ENCODE measurements around the gene GPR171. TPM values are rescaled to one million over a fixed set of nuclear protein-coding genes. Genes with fewer than 3 reads are reported as not detected.
"Not testable (repeated sequence)": the region's sequence is repeated elsewhere in the genome, so short reads cannot be mapped to it uniquely, and the experiment has no call there.

The GPR171 gene
- total and polyA plus RNA-seq, 5 experiments from 2014 or later = 35.5 to 123 (median 69.3) TPM

GRCh38 chr3:151196434-151196833 is 6.6 kb downstream of the GPR171 start:
- POLR2A ChIA-PET = interaction anchor here (0.7 to 1.7 kb wide), 2 partner anchors 10 to 14 kb away, joined by 4 read pairs; no protein-coding TSS in a partner anchor
- Mint-ChIP-seq H3K9me3 (no peaks in the 10 kb centered on the region), H3K27ac (peak overlapping the region in 4 of 10 donors; percentile 52 to 76 (median 68)), H3K27me3 (no peaks in the 10 kb centered on the region), H3K4me1 (peaks cover 10 to 31% (median 25%) of the 10 kb centered on the region in 4 donors), H3K36me3 (peaks cover 0 to 20% (median 4%) of the 10 kb centered on the region in 3 donors), H3K4me3 (no peak overlapping the region)
- ATAC-seq (no peak), DNase-seq (no peak)

- peak overlapping the region in 5 of 10 donors; percentile 15 to 69 (median 52) for H3K27ac Mint-ChIP-seq
- no peak for DNase-seq
- peaks cover 6 to 26% (median 20%) of the 10 kb centered on the region in 4 donors for H3K4me1 Mint-ChIP-seq
- H3K9me3 Mint-ChIP-seq = no peaks in the 10 kb centered on the region
- no peaks in the 10 kb centered on the region for H3K27me3 Mint-ChIP-seq
- no peak overlapping the region for H3K4me3 Mint-ChIP-seq
- peaks cover 0 to 20% (median 4%) of the 10 kb centered on the region in 3 donors for H3K36me3 Mint-ChIP-seq
- POLR2A ChIA-PET = interaction anchor here (0.7 kb wide), 1 partner anchor 10 kb away, joined by 4 read pairs; no protein-coding TSS in a partner anchor
- ATAC-seq = no peak
Measured at GRCh38 chr3:151195826-151196225, 7.2 kb downstream of the GPR171 start.

GRCh38 chr3:151192545-151192944 is 10.5 kb downstream of the GPR171 start:
- H3K36me3 Mint-ChIP-seq = peaks cover 0 to 5% (median 0%) of the 10 kb centered on the region in 3 donors
- no peak for DNase-seq
- ATAC-seq = no peak
- POLR2A ChIA-PET = no interaction called here
- H3K4me1 Mint-ChIP-seq = peaks cover 5 to 14% (median 10%) of the 10 kb centered on the region in 4 donors
- no peaks in the 10 kb centered on the region for H3K27me3 Mint-ChIP-seq
- H3K27ac Mint-ChIP-seq = no peak overlapping the region
- H3K9me3 Mint-ChIP-seq = no peaks in the 10 kb centered on the region
- no peak overlapping the region for H3K4me3 Mint-ChIP-seq

GRCh38 chr3:151191095-151191494 is 11.9 kb downstream of the GPR171 start:
- no peak for ATAC-seq
- H3K36me3 Mint-ChIP-seq = no peaks in the 10 kb centered on the region
- no peaks in the 10 kb centered on the region for H3K9me3 Mint-ChIP-seq
- DNase-seq = no peak
- no peak overlapping the region for H3K27ac Mint-ChIP-seq
- POLR2A ChIA-PET = interaction anchor here (0.6 to 1.2 kb wide), 2 partner anchors 12 to 21 kb away, joined by 5 read pairs; partner anchors contain the start of gene GPR171
- no peaks in the 10 kb centered on the region for H3K27me3 Mint-ChIP-seq
- H3K4me1 Mint-ChIP-seq = peaks cover 6 to 22% (median 16%) of the 10 kb centered on the region in 4 donors
- H3K4me3 Mint-ChIP-seq = no peak overlapping the region

- peaks cover 0 to 1% (median 0%) of the 10 kb centered on the region in 5 donors for H3K27me3 Mint-ChIP-seq
- H3K36me3 Mint-ChIP-seq = no peaks in the 10 kb centered on the region
- H3K27ac Mint-ChIP-seq = peak overlapping the region; percentile 41 to 92 (median 77)
- ATAC-seq = peak; percentile 62 to 83
- peak overlapping the region; percentile 41 to 81 (median 77) for H3K4me3 Mint-ChIP-seq
- peak in 2 of 10 donors; percentile 41 to 56 for DNase-seq
- peaks cover 20 to 40% (median 29%) of the 10 kb centered on the region in 4 donors for H3K4me1 Mint-ChIP-seq
- no peaks in the 10 kb centered on the region for H3K9me3 Mint-ChIP-seq
- POLR2A ChIA-PET = interaction anchor here (0.9 to 2.0 kb wide), 4 partner anchors 10 to 24 kb away, joined by 3 to 11 read pairs (median 4); no protein-coding TSS in a partner anchor
Measured at GRCh38 chr3:151183265-151183671, 19.7 kb downstream of the GPR171 start.

GRCh38 chr3:151182349-151183079 is 20.5 kb downstream of the GPR171 start:
- peaks cover 20 to 45% (median 31%) of the 10 kb centered on the region in 4 donors for H3K4me1 Mint-ChIP-seq
- DNase-seq (no peak), ATAC-seq (no peak)
- peaks cover 0 to 1% (median 0%) of the 10 kb centered on the region in 5 donors for H3K27me3 Mint-ChIP-seq
- H3K9me3 Mint-ChIP-seq = no peaks in the 10 kb centered on the region
- H3K27ac Mint-ChIP-seq = peak overlapping the region in 8 of 10 donors; percentile 10 to 92 (median 73)
- POLR2A ChIA-PET = interaction anchor here (0.9 to 2.0 kb wide), 4 partner anchors 11 to 24 kb away, joined by 3 to 11 read pairs (median 4); no protein-coding TSS in a partner anchor
- peak overlapping the region in 5 of 10 donors; percentile 1 to 77 (median 10) for H3K4me3 Mint-ChIP-seq
- no peaks in the 10 kb centered on the region for H3K36me3 Mint-ChIP-seq

- no peak overlapping the region for H3K4me3 Mint-ChIP-seq
- no peaks in the 10 kb centered on the region for H3K36me3 Mint-ChIP-seq
- peaks cover 11 to 23% (median 20%) of the 10 kb centered on the region in 4 donors for H3K4me1 Mint-ChIP-seq
- POLR2A ChIA-PET = interaction anchor here (0.6 kb wide), 1 partner anchor 1406 kb away, joined by 3 read pairs; no protein-coding TSS in a partner anchor
- H3K27ac Mint-ChIP-seq = no peak overlapping the region
- DNase-seq (no peak), ATAC-seq (no peak)
- peaks cover 0 to 1% (median 0%) of the 10 kb centered on the region in 5 donors for H3K27me3 Mint-ChIP-seq
- no peaks in the 10 kb centered on the region for H3K9me3 Mint-ChIP-seq
Measured at GRCh38 chr3:151178208-151178845, 24.7 kb downstream of the GPR171 start.

GRCh38 chr3:151175952-151176351 is 27.1 kb downstream of the GPR171 start:
- H3K4me1 Mint-ChIP-seq = peaks cover 12 to 28% (median 25%) of the 10 kb centered on the region in 4 donors
- H3K27ac Mint-ChIP-seq = peak overlapping the region in 1 of 10 donors; percentile 31
- H3K4me3 Mint-ChIP-seq = no peak overlapping the region
- DNase-seq (no peak), ATAC-seq (no peak)
- peaks cover 0 to 1% (median 0%) of the 10 kb centered on the region in 5 donors for H3K27me3 Mint-ChIP-seq
- H3K36me3 Mint-ChIP-seq = no peaks in the 10 kb centered on the region
- POLR2A ChIA-PET = no interaction called here
- no peaks in the 10 kb centered on the region for H3K9me3 Mint-ChIP-seq

GRCh38 chr3:151174351-151174750 is 28.7 kb downstream of the GPR171 start:
- no peaks in the 10 kb centered on the region for H3K9me3 Mint-ChIP-seq
- POLR2A ChIA-PET = no interaction called here

GRCh38 chr3:151171145-151171757 is 31.8 kb downstream of the GPR171 start:
- peaks cover 21 to 46% (median 40%) of the 10 kb centered on the region in 4 donors for H3K4me1 Mint-ChIP-seq
- H3K27me3 Mint-ChIP-seq = no peaks in the 10 kb centered on the region
- H3K9me3 Mint-ChIP-seq = no peaks in the 10 kb centered on the region
- DNase-seq = peak in 7 of 10 donors; percentile 9 to 43 (median 30)
- POLR2A ChIA-PET = interaction anchor here (0.6 to 4.4 kb wide), 5 partner anchors 10 to 36 kb away, joined by 3 to 18 read pairs (median 3); partner anchors contain the start of gene GPR171
- H3K4me3 Mint-ChIP-seq = peak overlapping the region in 9 of 10 donors; percentile 46 to 79 (median 69)
- peak; percentile 64 to 84 for ATAC-seq
- peak overlapping the region; percentile 63 to 88 (median 84) for H3K27ac Mint-ChIP-seq
- H3K36me3 Mint-ChIP-seq = no peaks in the 10 kb centered on the region

More at GRCh38 chr3:151174351-151174750, 28.7 kb downstream of the GPR171 start:
- Mint-ChIP-seq H3K4me3 (no peak overlapping the region), H3K36me3 (no peaks in the 10 kb centered on the region), H3K27ac (peak overlapping the region in 1 of 10 donors; percentile 3), H3K27me3 (no peaks in the 10 kb centered on the region), H3K4me1 (peaks cover 21 to 40% (median 38%) of the 10 kb centered on the region in 4 donors)
- ATAC-seq (no peak), DNase-seq (no peak)

GRCh38 chr3:151169948-151170679 is 32.9 kb downstream of the GPR171 start:
- not testable (repeated sequence) for H3K27me3 Mint-ChIP-seq, H3K9me3 Mint-ChIP-seq, H3K36me3 Mint-ChIP-seq
- ATAC-seq (peak; percentile 18 to 33), DNase-seq (peak in 2 of 10 donors; percentile 10 to 15)
- Mint-ChIP-seq H3K4me3 (peak overlapping the region in 8 of 10 donors; percentile 46 to 76 (median 68)), H3K4me1 (peaks cover 21 to 46% (median 40%) of the 10 kb centered on the region in 4 donors), H3K27ac (peak overlapping the region; percentile 70 to 88 (median 82))
- POLR2A ChIA-PET = interaction anchor here (0.7 to 4.4 kb wide), 3 partner anchors 21 to 33 kb away, joined by 5 to 18 read pairs (median 7); partner anchors contain the start of gene GPR171

All from naive thymus-derived CD8-positive, alpha-beta T cell (primary cell).